LHCN-M2 (cell line): Measurements from ENCODE around the gene DDX56. TPM values are rescaled to one million over a fixed set of nuclear protein-coding genes. Genes with fewer than 3 reads are reported as not detected.

ENCODE experiments used
- DNase-seq: peaks from one replicate; pipeline ENCODE4 v3.0.0-alpha.2; 2012; ENCODE audit warnings: low read depth
- total RNA-seq: library from RNA; depleted of rRNA; stranded (reverse); fragments of >200 nt; gene quantifications from 2 replicates; pipeline ENCODE4 v1.2.3, GENCODE V29; 2014; rRNA removed

Gene DDX56
- total RNA-seq, 1 experiment from 2014 or later = 122 TPM

- DNase-seq = no peak
Measured at GRCh38 chr7:44535348-44536064, 38.2 kb downstream of the DDX56 start.

DNA sequence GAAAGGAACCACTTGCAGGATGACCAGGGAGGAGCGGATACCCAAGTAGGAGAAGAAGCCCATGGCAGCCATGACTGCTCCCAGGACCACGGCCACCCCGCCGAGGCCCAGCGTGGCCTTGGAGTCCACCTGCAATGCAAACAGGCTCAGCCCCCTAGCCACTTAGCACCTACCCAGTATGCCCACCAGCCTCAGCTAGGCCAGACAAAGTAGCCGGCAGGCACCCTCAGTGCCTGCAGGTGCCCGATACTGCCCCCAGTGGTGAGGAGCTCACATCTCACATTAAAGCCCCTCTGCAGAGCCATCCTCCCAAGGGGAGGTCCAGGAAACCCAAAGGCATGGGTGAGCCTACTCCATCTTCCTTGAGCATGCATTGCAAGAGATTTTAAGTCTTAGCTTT lies 39.2 kb downstream of the DDX56 start:
- peak; percentile 38 for DNase-seq

GRCh38 chr7:44534087-44534486 lies 39.6 kb downstream of the DDX56 start:
- no peak for DNase-seq

DNA sequence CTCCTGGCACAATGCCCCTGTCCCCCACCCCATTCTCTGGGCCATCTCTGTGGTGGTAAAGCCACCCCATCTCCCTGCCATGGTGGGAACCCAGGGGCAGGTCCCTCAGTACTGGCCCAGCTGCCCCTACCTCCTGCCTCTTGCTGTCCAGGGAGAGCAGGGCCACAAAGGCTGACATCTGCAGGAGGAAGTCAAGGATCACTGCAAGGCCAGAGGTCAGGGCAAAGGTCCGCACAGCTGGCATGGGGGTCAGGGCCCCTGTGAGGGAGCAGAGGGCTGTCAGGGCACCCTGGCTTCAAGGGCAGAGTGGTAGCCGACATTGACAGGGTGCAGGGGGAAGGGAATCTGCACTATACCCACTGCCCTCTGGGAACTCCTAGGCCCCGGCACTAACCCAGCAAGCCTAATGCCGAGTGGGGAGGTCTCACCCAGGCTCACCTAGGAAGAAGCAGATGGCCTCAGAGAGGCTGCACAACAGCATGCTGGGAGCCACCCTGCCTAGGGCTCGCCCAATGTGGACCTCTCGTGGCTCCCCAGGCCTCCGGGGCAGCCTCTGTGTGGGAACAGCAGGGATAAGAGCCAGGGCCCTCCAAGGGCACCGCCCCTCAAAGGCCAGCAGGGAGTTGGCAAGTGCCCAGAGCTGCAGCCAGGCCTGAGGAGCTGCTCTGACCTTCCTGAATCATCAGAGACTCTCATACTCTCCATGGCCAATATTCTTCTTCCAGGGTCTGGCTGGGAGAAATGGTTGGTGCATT lies 40.2 kb downstream of the DDX56 start:
- DNase-seq = no peak

DNA sequence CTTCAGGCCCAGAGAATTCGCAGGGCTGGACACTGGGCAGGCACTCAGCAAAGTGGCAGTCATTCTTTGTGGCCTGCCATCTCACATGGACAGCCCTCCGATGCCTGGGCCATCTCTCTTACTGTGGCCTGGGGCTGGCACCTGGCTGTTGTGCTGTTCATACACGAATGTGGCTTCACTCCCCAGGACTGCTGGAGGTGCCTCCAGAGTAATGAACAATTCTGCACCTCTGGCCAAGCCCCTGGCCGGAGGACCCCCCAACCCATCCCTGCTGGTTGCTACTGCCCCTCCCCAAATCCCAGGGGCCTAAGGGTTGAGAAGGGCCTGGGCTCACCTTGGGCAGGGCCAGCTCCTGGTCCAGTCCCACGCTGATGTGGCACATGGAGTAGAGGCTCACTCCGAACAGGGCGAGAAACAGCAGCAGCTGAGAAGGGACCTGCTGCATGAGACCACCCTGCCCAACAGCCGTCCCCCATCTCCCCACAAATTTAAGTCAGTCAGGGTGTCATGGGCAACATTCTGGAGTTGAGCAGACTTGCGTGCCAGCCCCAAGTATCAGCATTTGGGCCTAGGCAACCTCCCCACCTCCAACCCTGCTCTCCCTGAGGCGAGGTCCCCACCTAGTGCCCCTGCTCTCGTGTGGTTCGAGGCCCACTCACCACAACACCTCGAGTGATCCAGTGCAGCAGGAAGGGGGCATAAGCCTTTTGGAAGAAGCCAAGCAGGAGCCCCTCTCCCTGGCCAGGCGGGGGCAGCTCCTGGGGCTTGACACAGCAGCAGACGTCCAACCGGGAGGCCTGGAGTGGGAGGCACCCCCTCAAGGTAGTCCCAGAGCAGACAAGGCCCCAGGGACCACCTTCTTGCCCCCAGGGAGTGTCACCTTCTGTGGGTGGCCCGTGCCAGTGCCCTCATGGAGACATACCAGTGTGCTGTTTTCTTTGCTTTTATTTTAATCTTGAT lies 42.0 kb downstream of the DDX56 start:
- DNase-seq = no peak

DNA sequence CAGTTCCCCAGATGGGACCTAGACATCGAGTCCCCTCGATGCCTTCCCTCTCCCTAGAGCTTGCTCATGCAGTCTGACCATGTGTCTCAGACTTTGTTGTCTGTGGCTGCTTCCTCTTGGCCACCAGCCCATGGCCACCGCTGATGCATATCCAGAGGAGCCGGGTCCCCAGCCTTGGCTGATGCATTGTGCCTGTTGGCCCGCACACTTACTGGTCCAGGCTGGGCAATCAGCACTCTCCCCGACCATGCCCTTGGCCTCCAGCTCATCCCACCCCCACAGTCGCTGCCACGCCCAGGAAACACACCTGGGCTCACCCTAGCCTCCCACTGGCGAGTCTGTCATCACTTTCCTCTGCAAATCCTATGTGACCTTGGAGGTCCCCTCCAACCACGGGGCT lies 42.7 kb downstream of the DDX56 start:
- no peak for DNase-seq

- DNase-seq = no peak
Measured at GRCh38 chr7:44524811-44525388, 48.8 kb downstream of the DDX56 start.

GRCh38 chr7:44522315-44522714 lies 51.4 kb downstream of the DDX56 start:
- DNase-seq = no peak

GRCh38 chr7:44521347-44522095 lies 52.2 kb downstream of the DDX56 start:
- DNase-seq = no peak

DNA sequence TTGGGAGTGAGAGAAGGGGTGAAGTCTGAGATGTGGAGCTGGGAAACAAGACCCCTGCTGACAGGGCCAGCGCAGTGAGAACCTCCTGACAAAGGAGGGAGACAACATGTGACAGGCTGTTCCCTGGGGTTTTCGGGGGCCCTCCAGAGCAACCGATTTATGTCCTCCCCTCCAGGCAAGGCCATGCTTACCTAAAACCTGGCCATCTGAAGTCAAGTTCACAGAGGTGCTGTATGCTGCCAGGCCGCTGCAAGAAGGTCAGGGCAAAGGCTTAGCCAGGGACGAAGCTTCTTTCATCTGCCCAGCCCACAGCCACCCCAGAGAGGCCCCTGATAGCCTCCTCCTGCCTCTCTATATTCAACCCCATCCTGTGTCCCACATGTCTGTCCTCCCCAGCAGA lies 53.1 kb downstream of the DDX56 start:
- no peak for DNase-seq

DNA sequence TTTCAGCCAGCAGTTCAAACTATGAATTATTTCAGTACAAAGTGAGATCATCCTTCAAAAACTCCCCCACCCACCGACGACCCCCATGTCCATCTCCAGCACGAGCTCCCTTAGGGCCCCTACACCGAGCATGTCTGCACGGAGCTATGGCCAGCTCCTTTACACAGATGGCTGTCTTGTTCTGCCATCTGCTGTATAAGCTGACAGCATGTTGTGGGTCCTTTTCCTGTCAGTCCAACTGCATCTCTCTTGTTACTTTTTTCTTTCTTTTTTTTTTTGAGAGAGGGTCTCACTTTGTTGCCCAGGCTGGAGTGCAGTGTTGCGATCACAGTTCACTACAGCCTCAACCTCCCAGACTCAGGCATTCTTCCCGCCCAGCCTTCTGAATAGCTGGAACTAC lies 54.2 kb downstream of the DDX56 start:
- no peak for DNase-seq

GRCh38 chr7:44518761-44519160 lies 54.9 kb downstream of the DDX56 start:
- no peak for DNase-seq

GRCh38 chr7:44517175-44517574 lies 56.5 kb downstream of the DDX56 start:
- no peak for DNase-seq

Other genes with a start within 250 kb of the DDX56 start
- gene CAMK2B, start 248.3 kb downstream of the DDX56 start, total RNA-seq = 0.06 TPM in 2 replicates
- gene NUDCD3, start 83.2 kb downstream of the DDX56 start, total RNA-seq = 78.4 and 79.7 TPM in 2 replicates
- gene NPC1L1, start 32.6 kb downstream of the DDX56 start, total RNA-seq = not detected in 2 replicates
- 241 and 253 TPM in 2 replicates for gene TMED4, start 8.3 kb upstream of the DDX56 start, total RNA-seq
- gene OGDH, start 32.7 kb upstream of the DDX56 start, total RNA-seq = 99.8 and 104 TPM in 2 replicates
- gene ZMIZ2, start 174.9 kb upstream of the DDX56 start, total RNA-seq = 25.0 and 26.7 TPM in 2 replicates
- gene PPIA, start 222.8 kb upstream of the DDX56 start, total RNA-seq = 5,716 and 6,248 TPM in 2 replicates